ENCODE data around the gene SDK1.

SDK1 gene

DNA sequence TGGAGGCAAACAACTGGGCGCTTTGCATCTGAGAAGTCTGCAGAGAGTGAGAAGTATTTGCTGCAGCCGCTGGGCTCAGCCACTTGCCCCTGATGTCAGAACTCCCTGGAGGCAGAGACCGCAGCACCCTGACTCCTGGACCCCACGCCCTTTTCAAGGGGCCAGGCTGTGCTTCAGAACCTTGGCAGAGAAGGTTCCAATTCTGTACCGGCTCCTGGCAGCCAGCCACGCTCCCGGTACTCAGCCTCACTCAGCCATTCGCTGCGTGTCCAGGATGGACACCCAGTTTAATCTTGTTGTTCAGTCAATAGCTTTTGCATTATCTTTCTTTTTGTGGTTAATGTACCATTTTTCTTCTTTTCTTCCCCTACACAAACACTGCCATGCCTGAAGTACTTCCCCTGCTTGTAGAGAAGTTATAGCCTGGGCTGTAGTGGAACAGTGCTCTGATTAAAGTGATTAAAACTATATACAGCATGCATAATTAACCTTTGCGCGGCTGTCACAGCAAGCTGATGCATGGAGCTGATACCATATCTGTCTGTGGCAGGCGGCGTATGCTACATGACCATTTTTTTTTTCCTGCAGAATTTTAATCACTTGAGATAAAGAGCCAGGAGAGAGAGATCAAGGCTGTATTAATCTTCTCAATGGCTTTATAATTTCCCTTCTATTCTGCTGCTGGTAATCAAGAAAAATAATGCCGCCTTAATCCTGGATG is 578.5 kb downstream of the SDK1 start:
- no peak overlapping the region for H3K4me3 ChIP-seq

DNA sequence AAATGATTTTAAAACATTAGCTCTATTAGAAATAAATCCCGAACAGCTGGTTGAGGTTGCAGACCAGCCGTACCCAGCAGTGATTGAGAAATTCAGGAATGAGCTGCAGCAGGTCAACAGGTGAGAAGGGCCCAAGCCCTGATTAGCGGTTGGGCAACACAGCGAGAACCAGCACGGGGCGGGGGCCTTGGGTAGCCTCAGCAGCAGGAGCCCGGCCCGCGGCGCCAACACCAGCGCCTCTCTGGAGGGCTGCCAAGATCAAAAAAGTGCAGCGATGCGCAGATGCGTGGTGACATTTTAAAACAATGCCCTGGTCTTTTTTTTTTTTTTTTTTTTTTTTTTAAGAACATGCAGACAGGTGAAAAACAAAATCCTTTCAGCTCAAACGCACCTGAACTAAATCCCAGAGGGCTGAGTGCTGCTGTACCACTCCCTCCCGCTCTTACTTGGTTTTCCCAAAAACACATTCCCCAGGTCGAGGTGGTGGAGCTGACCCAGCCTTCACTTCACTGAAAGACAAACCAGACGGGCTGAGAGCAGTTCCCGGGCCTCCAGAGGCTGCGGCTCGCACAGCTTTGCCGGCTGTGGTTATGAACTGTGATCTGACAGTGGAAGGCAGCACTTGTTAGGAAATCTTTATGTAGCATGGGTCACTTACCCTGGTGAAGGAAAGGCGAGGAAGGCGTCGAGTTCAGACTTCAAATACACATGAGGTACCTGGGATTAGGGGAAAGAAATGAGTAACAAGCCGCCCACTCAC is 579.4 kb downstream of the SDK1 start:
- Histone ChIP-seq H3K27ac (no peak overlapping the region), H3K4me3 (no peak overlapping the region)

More for the DNA sequence above, 578.5 kb downstream of the SDK1 start:
- H3K27ac ChIP-seq: no peak overlapping the region

DNA sequence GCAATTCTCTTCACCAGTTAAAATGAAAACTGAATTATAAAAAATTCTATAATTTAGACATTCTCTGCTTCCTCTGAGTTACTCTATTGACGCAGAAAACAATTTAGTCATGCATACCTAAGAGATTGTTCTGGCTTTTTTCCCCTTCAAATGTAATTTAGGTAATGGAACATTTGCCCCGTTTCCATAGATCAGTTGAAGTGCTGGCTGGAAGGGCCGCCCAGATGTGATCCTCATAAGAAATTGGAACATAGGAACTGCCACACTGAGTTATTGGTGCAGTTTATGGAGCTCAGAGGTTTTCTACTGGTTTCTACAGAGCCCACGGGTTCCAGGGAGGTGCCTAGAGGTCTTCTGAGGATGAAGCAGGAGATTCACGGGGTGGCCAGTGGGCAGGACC is 581.7 kb downstream of the SDK1 start:
- no peak overlapping the region for H3K27ac ChIP-seq
- H3K4me3 ChIP-seq: no peak overlapping the region

DNA sequence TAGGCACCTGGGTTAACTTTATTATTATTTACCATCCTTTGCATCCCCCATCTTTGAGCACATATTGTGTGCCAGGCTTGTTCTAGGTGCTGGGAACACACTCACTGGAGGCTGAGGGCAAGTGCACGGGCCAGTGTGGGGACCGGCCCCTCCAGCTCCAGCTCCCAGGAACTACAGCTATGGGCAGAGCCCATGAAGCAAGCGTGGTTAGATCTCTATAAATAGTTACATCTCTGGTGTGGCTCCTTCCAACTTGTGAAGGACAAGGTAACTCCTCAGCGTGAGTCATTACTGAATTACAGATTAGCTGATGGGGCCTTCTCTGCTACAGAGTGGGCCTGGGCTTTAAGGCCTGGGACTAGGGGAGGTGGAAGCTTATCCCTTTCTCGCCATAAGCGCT is 583.5 kb downstream of the SDK1 start:
- no peak overlapping the region for H3K27ac ChIP-seq
- H3K4me3 ChIP-seq: no peak overlapping the region

DNA sequence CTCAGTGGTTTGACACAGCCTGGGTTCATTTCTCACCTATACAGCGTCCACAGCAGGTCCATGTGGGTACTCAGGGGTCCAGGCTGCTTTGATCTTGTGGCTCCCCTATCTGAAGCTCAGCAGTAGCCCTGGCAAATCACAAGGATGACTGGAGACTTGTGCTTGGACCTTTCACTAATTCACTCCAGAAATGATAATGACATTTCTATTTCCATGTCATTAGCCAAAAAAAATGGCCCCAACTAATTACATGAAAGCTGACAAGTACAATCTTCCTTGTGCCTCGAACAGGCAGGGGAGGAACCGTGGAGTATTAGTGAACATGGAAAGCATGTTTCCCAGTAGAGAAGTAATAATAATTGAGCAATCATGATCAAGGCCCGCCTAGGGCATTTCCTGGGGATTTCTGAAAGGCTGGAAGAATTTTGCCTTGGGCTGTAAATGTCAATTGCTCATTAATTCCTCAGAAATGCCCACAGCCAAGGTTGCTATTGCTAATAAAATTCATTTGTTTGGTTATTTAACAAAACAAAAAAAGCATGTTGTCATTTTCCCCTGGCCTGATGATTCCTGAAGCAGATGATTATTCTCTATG is 586.1 kb downstream of the SDK1 start:
- Histone ChIP-seq H3K4me3 (no peak overlapping the region), H3K27ac (peak overlapping the region in 1 of 21 experiments; percentile 25)

DNA sequence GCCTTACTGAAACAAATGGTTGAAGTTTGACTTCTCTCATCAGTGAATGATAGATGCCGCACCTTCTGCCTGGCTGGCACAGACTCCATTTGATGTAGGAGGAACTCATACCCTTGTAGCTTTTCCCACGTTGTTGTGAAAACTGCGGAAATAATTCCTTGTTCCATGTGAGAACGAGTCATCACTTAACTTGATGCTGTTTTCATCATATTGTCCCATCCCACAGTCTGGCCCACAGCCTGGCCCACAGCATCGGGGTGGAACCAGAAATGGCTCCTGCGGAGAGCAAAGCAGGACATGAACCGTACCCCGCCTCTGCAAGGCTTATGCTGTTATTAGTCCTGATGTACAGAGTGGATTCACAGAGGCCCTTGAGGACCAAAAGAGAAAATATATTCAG is 587.0 kb downstream of the SDK1 start:
- no peak overlapping the region for H3K4me3 ChIP-seq
- peak overlapping the region in 5 of 21 experiments; percentile 25 to 72 (median 42) for H3K27ac ChIP-seq

DNA sequence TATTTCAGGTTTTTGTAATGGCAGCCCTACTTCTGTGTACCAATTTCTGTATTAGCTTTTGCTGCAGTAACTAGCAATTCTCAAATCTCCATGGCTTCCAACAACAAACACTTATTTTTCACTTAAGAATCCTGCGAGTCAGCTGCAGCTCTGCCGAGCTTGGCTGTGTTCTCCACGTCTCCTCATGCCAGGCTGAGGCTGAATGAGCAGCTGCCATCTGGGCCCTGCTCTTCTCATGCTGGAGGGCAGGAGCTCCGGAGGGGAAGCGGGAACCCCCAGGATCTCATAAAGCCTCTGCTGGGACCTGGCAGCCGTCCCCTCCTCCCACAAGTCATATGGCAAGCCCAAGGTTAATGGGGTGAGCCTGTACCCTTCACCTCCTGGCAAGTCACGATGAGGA is 591.1 kb downstream of the SDK1 start:
- H3K27ac ChIP-seq: peak overlapping the region in 1 of 21 experiments; percentile 38
- no peak overlapping the region for H3K4me3 ChIP-seq

DNA sequence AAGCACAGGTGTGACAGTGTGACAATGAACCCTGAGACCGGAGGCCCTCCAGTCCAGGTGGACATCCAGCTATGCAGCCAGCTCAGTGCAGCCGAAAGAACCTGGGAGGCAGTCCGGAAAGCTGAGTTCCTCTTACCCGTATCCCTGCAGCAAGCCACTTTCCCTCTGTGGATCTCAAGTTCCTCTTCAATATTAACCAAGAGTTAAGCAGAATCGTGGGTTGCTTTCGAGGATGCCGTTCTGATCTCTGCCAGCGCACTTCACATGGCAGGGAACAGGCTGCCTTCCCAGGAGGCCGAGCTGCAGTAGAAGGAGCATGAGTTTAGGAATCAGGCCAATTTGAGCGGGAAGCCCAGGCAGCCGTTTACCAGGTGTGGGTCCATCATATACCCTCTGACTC is 591.6 kb downstream of the SDK1 start:
- Histone ChIP-seq H3K27ac (peak overlapping the region in 2 of 21 experiments; percentile 26 to 38), H3K4me3 (no peak overlapping the region)

DNA sequence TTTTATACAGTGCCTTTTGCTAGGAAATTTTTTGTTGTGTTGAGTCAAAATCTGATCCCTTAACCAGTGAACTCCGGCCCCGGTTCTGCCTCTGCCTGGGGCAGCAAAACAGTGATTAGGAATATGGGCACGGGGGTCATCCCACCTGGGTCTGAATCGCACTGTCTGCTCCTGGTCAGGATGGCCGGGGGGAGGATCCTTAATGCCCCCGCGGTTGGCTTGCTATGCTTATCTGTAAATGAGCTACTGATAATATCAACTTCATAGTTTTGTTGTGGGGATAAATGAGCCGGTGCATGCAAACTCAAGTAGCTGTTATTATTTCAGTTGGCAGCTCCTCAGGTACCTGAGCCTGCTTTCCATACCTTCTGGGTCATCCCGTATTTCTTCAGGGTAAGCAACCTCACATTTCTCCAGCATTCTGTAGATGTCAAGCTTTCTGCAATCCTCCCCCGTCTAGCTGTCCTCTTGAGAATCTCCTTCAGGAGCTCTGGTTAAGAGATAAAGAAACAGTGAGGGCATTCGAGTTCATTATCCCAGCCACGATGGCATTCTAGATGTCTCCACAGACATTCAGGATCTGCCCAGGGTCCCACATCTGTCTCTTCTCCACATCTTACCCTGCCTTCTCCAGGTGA is 592.2 kb downstream of the SDK1 start:
- no peak overlapping the region for H3K4me3 ChIP-seq
- H3K27ac ChIP-seq: peak overlapping the region in 2 of 21 experiments; percentile 26 to 38

DNA sequence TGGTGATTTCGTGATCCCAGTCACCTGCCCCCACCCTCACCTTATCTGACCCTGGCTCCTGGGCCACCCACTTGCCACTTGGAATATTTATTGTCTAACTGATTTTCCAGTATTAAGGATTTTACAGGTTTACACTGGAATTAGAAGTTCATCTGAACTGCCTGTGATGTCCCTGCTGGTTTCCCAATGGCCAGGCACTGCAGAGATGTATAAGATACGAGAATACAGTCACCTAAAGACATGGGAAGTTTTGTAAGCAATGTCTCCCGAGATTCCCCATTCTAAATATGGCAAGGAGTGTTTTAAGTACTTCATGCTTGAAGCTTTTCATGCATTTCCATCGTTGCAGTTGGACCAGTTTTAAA is 592.7 kb downstream of the SDK1 start:
- H3K4me3 ChIP-seq: no peak overlapping the region

DNA sequence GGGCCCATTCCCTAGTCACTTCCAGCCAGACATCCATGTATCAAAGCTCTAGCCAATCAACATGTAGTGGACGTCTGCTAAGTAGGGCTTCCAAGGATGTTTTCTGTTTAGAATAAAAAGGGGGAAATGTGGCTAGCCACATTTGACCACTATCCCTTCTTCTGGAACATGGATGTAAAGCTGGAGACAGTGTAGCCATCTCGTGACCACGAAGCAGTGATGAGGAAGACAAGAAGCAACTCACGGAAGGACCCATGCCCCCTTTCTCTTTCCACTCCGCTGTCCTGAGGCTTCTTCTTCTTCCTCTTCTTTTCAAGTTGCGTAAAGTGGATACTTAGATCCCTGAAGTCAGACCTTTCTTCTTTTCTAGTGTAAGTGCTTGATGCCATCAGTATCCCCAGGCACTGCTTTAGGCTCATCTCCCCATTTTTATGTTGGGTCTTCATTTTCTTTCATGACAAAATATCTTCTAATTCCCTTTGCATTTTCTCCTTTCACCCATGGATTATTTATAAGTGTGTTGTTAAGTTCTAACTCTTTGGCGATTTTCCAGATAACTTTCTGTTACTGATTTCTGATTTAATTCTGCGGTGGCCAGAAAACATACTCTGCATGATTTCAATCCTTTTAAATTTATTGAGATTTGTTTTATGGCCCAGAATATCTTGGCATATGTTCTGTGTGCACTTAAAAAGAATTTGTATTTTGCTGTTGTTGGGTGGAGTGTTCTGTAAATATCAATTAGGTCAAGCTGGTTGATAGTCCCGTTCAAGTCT is 594.5 kb downstream of the SDK1 start:
- H3K27ac ChIP-seq: peak overlapping the region in 1 of 21 experiments; percentile 40
- H3K4me3 ChIP-seq: no peak overlapping the region

More for the DNA sequence above, 592.7 kb downstream of the SDK1 start:
- H3K27ac ChIP-seq: no peak overlapping the region

DNA sequence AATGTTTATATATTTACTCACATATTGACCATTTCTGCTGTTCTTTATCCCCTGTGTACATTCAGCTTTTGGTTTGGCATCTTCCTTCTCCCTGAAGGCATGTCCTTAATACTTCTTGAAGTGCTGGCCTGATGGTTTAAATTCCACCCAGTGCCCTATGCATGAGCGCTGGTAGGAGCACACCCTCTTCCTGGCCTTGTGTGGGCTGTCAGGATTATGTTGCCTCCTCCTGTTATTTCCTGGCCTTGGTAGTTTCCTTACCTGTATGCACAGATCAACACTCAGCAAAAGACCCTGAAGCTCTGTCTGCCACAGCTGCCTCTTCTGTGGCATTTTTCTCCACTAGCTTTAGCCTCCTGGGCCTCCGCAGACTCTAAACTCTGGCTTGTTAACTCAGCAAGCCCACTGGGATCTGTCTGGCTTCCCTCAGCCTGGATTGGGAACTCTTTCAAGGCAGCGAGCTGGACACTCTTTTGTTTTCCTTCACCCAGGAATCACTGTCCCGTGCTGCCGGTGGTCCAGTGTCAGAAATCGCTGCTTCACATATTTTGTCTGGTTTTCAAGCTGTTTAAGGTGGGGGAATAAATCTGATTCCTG is 595.2 kb downstream of the SDK1 start:
- H3K27ac ChIP-seq: peak overlapping the region in 9 of 21 experiments; percentile 5 to 67 (median 29)

DNA sequence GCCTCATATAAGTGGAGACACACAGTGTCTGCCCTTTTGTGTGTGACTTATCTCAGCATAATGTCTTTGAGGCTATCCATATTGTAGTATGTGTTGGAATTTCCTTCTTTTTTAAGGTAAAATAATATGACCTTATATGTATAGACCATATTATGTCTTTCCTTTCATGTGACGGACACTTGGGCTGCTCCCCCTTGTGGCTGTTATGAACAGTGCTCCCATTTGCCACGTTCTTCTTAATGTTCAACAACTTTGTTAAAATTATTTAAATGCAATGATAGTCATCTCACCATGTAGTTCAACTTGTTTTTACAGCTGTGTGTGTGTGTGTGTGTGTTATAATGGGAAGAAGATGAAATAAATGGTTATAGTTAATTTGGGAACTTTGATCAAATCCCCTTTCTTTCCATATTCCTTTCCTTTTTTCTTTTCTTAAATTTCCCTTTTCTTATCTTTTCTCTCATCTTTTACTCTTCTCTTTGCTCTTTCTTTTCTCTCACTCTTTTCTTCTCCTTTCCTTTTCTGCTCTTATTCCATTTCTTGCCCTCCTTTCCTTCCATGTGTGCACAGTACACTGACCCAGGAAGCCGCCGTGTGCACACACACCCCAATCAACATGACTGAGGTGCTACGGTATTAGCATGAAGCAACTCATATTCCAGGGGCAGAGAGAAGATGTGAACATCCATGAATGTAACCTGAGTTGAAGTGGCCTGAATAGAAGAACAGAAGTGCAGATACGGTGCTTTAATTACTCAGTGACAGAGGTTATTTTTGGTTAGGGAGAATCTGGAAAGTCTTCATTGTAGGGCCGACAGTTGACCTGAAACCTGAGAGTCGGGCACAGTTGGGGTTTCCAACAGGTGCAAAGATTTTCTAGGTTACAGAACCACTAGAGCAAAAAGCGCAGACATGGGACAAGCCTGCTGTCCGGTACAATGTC is 596.6 kb downstream of the SDK1 start:
- Histone ChIP-seq H3K4me3 (no peak overlapping the region), H3K27ac (no peak overlapping the region)

More for the DNA sequence above, 595.2 kb downstream of the SDK1 start:
- no peak overlapping the region for H3K4me3 ChIP-seq

DNA sequence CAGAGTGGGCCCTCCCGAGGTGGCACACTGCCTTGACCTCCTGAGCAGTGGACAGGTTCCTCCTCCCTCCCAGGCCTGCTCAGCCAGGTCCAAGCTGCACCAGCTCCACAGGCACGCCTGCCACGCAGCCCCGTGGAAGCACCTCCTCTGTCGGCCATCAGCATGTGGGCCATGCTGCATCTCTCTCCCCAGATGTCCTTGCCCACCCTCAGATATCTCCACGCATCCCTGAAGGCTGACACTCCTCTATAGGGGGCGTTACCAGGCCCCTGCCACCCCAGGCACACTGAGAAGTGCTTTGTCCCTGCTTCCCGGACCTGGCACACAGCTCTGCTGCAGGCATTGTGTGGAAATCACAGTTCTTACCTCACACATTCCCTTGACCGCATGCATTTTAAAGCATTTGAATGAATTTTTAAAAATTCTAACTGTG is 598.5 kb downstream of the SDK1 start:
- H3K27ac ChIP-seq: peak overlapping the region in 3 of 21 experiments; percentile 32 to 45 (median 37)
- H3K4me3 ChIP-seq: no peak overlapping the region

DNA sequence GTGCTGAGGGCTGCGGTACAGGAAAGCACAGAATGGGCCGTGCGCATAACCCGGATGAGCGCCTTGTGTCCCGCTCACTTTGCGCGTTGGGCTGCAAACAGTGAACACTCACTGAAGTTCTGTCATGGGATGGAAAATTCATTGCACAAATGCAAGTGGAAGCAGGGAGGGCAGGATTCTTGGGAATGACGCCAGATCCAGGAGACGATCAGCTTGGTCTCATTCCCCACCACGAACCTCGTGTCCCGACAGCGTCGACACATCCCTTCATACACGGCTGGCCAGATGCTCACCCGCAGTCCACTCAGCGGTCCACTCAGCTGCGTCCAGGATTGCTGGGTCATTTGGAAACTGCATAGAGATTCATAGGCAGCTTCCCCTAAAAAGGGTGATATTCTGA is 607.1 kb downstream of the SDK1 start:
- no peak overlapping the region for H3K4me3 ChIP-seq

DNA sequence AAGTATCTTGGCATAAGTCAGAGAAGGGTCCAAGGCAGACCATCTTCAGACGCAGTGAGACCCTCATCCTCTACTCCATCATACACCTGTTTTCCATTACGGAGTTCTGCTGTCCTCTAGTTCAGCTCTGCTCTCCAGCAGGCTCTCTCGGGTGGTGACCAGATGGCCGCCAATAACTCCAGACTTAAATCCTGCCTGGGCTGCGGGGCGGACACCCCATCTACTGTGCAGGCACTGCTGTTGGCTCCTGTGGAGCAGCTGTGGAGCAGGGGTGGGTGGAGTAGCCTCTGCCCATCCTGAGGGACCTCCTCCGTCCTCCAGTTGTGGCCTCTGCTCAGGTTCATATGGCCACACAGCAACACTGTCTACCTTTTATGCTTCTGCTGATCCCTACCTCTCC is 608.1 kb downstream of the SDK1 start:
- Histone ChIP-seq H3K27ac (no peak overlapping the region), H3K4me3 (no peak overlapping the region)

More for the DNA sequence above, 607.1 kb downstream of the SDK1 start:
- H3K27ac ChIP-seq: no peak overlapping the region

DNA sequence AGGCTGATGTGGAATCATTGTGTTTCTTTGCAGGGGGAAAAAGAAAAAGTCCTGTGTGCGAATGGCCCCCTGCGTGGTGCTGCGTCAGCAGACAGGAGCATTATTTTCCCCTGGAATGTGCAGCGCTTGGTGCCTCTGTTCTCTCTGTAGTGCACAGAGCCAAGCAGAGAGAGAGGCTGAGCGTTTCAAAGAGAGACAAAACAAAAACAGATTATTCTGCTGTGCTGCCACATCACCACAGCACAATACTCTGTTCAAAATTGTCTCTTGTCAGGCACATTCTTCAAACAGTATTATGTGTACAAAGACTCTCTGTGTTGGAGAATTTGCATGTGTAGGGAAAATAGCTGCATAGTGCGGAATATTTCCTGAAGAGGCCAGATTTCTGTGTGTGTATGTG is 609.0 kb downstream of the SDK1 start:
- H3K4me3 ChIP-seq: no peak overlapping the region
- H3K27ac ChIP-seq: no peak overlapping the region

DNA sequence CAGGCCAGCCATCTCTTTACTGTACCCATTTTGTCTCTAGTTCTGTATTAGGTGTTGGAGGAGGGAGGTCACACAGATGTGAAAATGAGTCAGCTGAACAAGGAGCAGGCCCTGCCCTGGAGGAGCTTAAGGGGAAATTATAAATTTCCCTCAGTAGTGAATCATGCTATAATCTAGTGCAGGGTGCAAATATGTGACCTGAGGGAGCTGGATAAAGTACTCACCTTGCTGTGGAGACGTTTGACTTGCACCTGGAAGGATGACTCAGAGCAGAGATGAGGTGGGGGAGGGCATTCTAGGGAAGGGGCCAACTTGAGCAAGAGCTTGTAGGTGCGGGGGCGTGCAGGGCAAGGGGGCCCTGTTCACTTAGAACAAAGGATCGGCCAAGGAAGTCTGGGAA is 610.6 kb downstream of the SDK1 start:
- H3K4me3 ChIP-seq: no peak overlapping the region
- H3K27ac ChIP-seq: peak overlapping the region in 1 of 21 experiments; percentile 25
